H1 (cell line): ENCODE results near the gene CD99. TPM values are rescaled to one million over a fixed set of nuclear protein-coding genes. Genes with fewer than 3 reads are reported as not detected.

ENCODE experiments used
- CTCF ChIA-PET: fragments of 300-600 bp; sonication (Branson Sonifier 250); formaldehyde crosslinking; loops from one replicate; lab custom pipeline; 2021; ENCODE audit not compliant: partially characterized antibody; lab: Charles Lee
- POLR2A ChIA-PET: fragments of 300-600 bp; sonication (Branson Sonifier 250); formaldehyde crosslinking; loops from one replicate; lab custom pipeline; 2021; ENCODE audit warnings: inconsistent platforms; ENCODE audit not compliant: partially characterized antibody; lab: Charles Lee
- DNase-seq, 2 experiments: peaks; one replicate each; pipeline versions ENCODE4 v3.0.0 to v3.0.0-alpha.2; 2010 to 2022; ENCODE audit warnings: low spot score in 2 of 2, low read depth in 1 of 2, mixed read lengths in 1 of 2
- FAIRE-seq: peaks from 2 replicates; lab custom pipeline; 2011; peaks lifted over from hg19 to GRCh38; lab: Jason Lieb, UNC
- H2AFZ ChIP-seq: 2 replicates; pipeline ENCODE4 v1.8.1; 2012; ENCODE audit warnings: low read length, inconsistent platforms
- H2AK5ac ChIP-seq: 2 replicates; pipeline ENCODE4 v1.6.1; 2013; ENCODE audit warnings: low read depth, low read length
- H2BK120ac ChIP-seq: replicated peaks from 2 replicates; pipeline ENCODE3; 2013; ENCODE audit warnings: low read depth, low read length, inconsistent platforms
- H2BK12ac ChIP-seq: 2 replicates; pipeline ENCODE4 v1.6.1; 2013; ENCODE audit warnings: low read depth, low read length
- H2BK15ac ChIP-seq: 2 replicates; pipeline ENCODE4 v1.6.1; 2013; ENCODE audit warnings: low read length
- H2BK20ac ChIP-seq: 2 replicates; pipeline ENCODE4 v1.6.1; 2013; ENCODE audit warnings: low read length
- H2BK5ac ChIP-seq: 2 replicates; pipeline ENCODE4 v1.6.1; 2013; ENCODE audit warnings: low read depth, low read length
- H3K14ac ChIP-seq: 2 replicates; pipeline ENCODE4 v1.6.1; 2013; ENCODE audit warnings: inconsistent platforms; ENCODE audit not compliant: insufficient read length
- H3K18ac ChIP-seq: 2 replicates; pipeline ENCODE4 v1.6.1; 2013; ENCODE audit warnings: low read length; ENCODE audit errors: extremely low read depth
- H3K23ac ChIP-seq: 2 replicates; pipeline ENCODE4 v1.6.1; 2013; ENCODE audit warnings: inconsistent platforms; ENCODE audit not compliant: insufficient read length
- H3K23me2 ChIP-seq: 2 replicates; pipeline ENCODE4 v1.6.1; 2013; ENCODE audit warnings: low read depth, low read length
- H3K27ac ChIP-seq: 2 replicates; pipeline ENCODE4 v1.6.1; 2011; ENCODE audit warnings: low read depth, low read length, inconsistent platforms
- H3K27me3 ChIP-seq, 4 experiments: replicated peaks in 1 of 4; 1 replicate in 1 of 4; 2 replicates in 3 of 4; pipeline versions ENCODE4 v1.6.1 to v1.8.1; 2011 to 2013; ENCODE audit warnings: low read length in 3 of 4, mild to moderate bottlenecking in 3 of 4, inconsistent platforms in 2 of 4, mixed read lengths in 2 of 4, moderate library complexity in 1 of 4; ENCODE audit not compliant: control insufficient read depth in 3 of 4, insufficient read depth in 3 of 4; ENCODE audit errors: extremely low read depth in 1 of 4
- H3K36me3 ChIP-seq, 4 experiments: 2 replicates each; pipeline versions ENCODE4 v1.6.1 to v1.8.1; 2011 to 2013; ENCODE audit warnings: mild to moderate bottlenecking in 4 of 4, low read length in 3 of 4, moderate library complexity in 2 of 4, control low read depth in 1 of 4, inconsistent platforms in 1 of 4; ENCODE audit not compliant: insufficient read depth in 4 of 4, control insufficient read depth in 2 of 4
- H3K4ac ChIP-seq: replicated peaks from 2 replicates; pipeline ENCODE3; 2013; ENCODE audit warnings: low read length, low read depth, mixed read lengths, inconsistent platforms; ENCODE audit not compliant: insufficient read length
- H3K4me1 ChIP-seq, 4 experiments: replicated peaks in 1 of 4; 1 replicate in 1 of 4; 2 replicates in 3 of 4; pipeline versions ENCODE4 v1.6.1 to v1.8.1; 2011 to 2013; ENCODE audit warnings: low read length in 3 of 4, inconsistent platforms in 2 of 4, mixed read lengths in 1 of 4; ENCODE audit not compliant: insufficient read depth in 4 of 4, control insufficient read depth in 3 of 4
- H3K4me2 ChIP-seq, 2 experiments: 2 replicates each; pipeline versions ENCODE4 v1.6.1 to v1.8.1; 2011 to 2013; ENCODE audit warnings: low read depth in 2 of 2, low read length in 2 of 2, control low read depth in 1 of 2, inconsistent platforms in 1 of 2, mild to moderate bottlenecking in 1 of 2; ENCODE audit not compliant: insufficient read depth in 1 of 2
- H3K4me3 ChIP-seq, 4 experiments: fragments of 200-600, 300-600 bp in 1 of 4; sonication (generic), shearing (Covaris generic), sonication (Bioruptor Twin) in 1 of 4; 2 replicates each; pipeline versions ENCODE4 v1.5.1 to v1.8.1; 2011 to 2016; ENCODE audit warnings: low read length in 4 of 4, low read depth in 3 of 4, control low read depth in 2 of 4, inconsistent platforms in 2 of 4, mild to moderate bottlenecking in 2 of 4, mixed read lengths in 1 of 4, moderate library complexity in 1 of 4; ENCODE audit not compliant: insufficient read depth in 2 of 4; ENCODE audit errors: extremely low read depth in 1 of 4
- H3K56ac ChIP-seq: replicated peaks from 2 replicates; pipeline ENCODE3; 2013; ENCODE audit warnings: low read depth, mild to moderate bottlenecking, mixed read lengths, low read length, inconsistent platforms; ENCODE audit not compliant: insufficient read length
- H3K79me1 ChIP-seq: 2 replicates; pipeline ENCODE4 v1.6.1; 2013; ENCODE audit warnings: low read depth, low read length, control low read depth
- H3K79me2 ChIP-seq, 2 experiments: 2 replicates each; pipeline versions ENCODE4 v1.6.1 to v1.8.1; 2012 to 2013; ENCODE audit warnings: low read length in 2 of 2, mild to moderate bottlenecking in 2 of 2, inconsistent platforms in 1 of 2; ENCODE audit not compliant: insufficient read depth in 2 of 2, control insufficient read depth in 1 of 2
- H3K9ac ChIP-seq, 4 experiments: replicated peaks in 1 of 4; 1 replicate in 1 of 4; 2 replicates in 3 of 4; pipeline versions ENCODE4 v1.6.1 to v1.8.1; 2011 to 2013; ENCODE audit warnings: low read depth in 3 of 4, low read length in 3 of 4, control low read depth in 2 of 4, mild to moderate bottlenecking in 2 of 4, moderate library complexity in 2 of 4, inconsistent platforms in 1 of 4; ENCODE audit errors: extremely low read depth in 1 of 4
- H3K9me3 ChIP-seq, 2 experiments: 2 replicates each; pipeline versions ENCODE4 v1.6.1 to v1.8.1; 2012 to 2013; ENCODE audit warnings: mild to moderate bottlenecking in 2 of 2, moderate library complexity in 2 of 2, control low read depth in 1 of 2, inconsistent platforms in 1 of 2, low read depth in 1 of 2, low read length in 1 of 2, mixed read lengths in 1 of 2; ENCODE audit not compliant: insufficient read depth in 2 of 2
- H4K20me1 ChIP-seq, 2 experiments: replicated peaks in 1 of 2; 2 replicates each; pipeline versions ENCODE3 to v1.8.1; 2011 to 2013; ENCODE audit warnings: inconsistent platforms in 2 of 2, low read length in 2 of 2, mild to moderate bottlenecking in 1 of 2; ENCODE audit not compliant: insufficient read depth in 2 of 2, control insufficient read depth in 1 of 2
- H4K5ac ChIP-seq: 2 replicates; pipeline ENCODE4 v1.6.1; 2013; ENCODE audit warnings: low read length, low read depth, mixed read lengths, inconsistent platforms; ENCODE audit not compliant: insufficient read length
- H4K8ac ChIP-seq: 2 replicates; pipeline ENCODE4 v1.8.0; 2013; ENCODE audit warnings: mild to moderate bottlenecking, moderate library complexity, low read length, inconsistent platforms; ENCODE audit not compliant: insufficient read depth; ENCODE audit errors: extremely low read depth
- H4K91ac ChIP-seq: replicated peaks from 2 replicates; pipeline ENCODE3; 2013; ENCODE audit warnings: low read length, mixed read lengths, inconsistent platforms; ENCODE audit not compliant: insufficient read length
- CEBPB ChIP-seq: IDR thresholded peaks from 2 replicates; pipeline ENCODE4 v1.6.1; 2012; ENCODE audit warnings: low read depth, low read length
- CTBP2 ChIP-seq: IDR thresholded peaks from 2 replicates; pipeline ENCODE4 v1.7.0; 2011; ENCODE audit warnings: borderline replicate concordance, mild to moderate bottlenecking, moderate library complexity, mixed read lengths, low read length; ENCODE audit not compliant: insufficient read depth, insufficient read length
- EGR1 ChIP-seq: IDR thresholded peaks from 2 replicates; pipeline ENCODE4 v1.6.1; 2011; ENCODE audit warnings: low read depth, low read length, borderline replicate concordance
- JUN ChIP-seq: IDR thresholded peaks from 2 replicates; pipeline ENCODE4 v1.6.1; 2011; ENCODE audit warnings: low read depth, mild to moderate bottlenecking, improper control_type of control experiment, low read length
- JUND ChIP-seq: IDR thresholded peaks from 2 replicates; pipeline ENCODE4 v1.6.1; 2011; ENCODE audit warnings: mild to moderate bottlenecking, improper control_type of control experiment, low read length
- PHF8 ChIP-seq: fragments of 200-600 bp; sonication (generic); conservative IDR thresholded peaks from 2 replicates; pipeline ENCODE4 v1.7.1; 2012; ENCODE audit warnings: low read depth, mild to moderate bottlenecking, inconsistent platforms, low read length, moderate library complexity
- RAD21 ChIP-seq, 2 experiments: IDR thresholded peaks in 1 of 2; conservative IDR thresholded peaks in 1 of 2; 2 replicates each; pipeline ENCODE4 v1.6.1; 2011; ENCODE audit warnings: low read depth in 2 of 2, low read length in 2 of 2, improper control_type of control experiment in 1 of 2, inconsistent platforms in 1 of 2, mild to moderate bottlenecking in 1 of 2, moderate library complexity in 1 of 2
- SAP30 ChIP-seq: fragments of 300-600 bp; sonication (generic); IDR thresholded peaks from 2 replicates; pipeline ENCODE4 v1.7.1; 2012; ENCODE audit warnings: low read length, moderate library complexity, mild to moderate bottlenecking, inconsistent platforms; ENCODE audit not compliant: insufficient read depth, insufficient replicate concordance
- SIN3A ChIP-seq, 2 experiments: IDR thresholded peaks in 1 of 2; conservative IDR thresholded peaks in 1 of 2; 2 replicates each; pipeline ENCODE4 v1.6.1; 2011 to 2012; ENCODE audit warnings: low read length in 2 of 2, improper control_type of control experiment in 1 of 2, low read depth in 1 of 2, mild to moderate bottlenecking in 1 of 2
- SP2 ChIP-seq: IDR thresholded peaks from 2 replicates; pipeline ENCODE4 v1.6.1; 2012; ENCODE audit warnings: mild to moderate bottlenecking, low read length, inconsistent platforms
- SP4 ChIP-seq: IDR thresholded peaks from 2 replicates; pipeline ENCODE4 v1.6.1; 2012; ENCODE audit warnings: low read length, inconsistent platforms
- TBP ChIP-seq: IDR thresholded peaks from 2 replicates; pipeline ENCODE4 v1.6.1; 2011; ENCODE audit warnings: low read depth, low read length, improper control_type of control experiment
- USF2 ChIP-seq: IDR thresholded peaks from 2 replicates; pipeline ENCODE4 v1.6.1; 2011; ENCODE audit warnings: low read length, improper control_type of control experiment
- WGBS, 2 experiments: shearing (Covaris generic) in 1 of 2; methylation state at CpG; one replicate each; pipeline versions ENCODE4 v1.1.6 to v1.1.7; 2013 to 2015; ENCODE audit warnings: low lambda C conversion rate in 2 of 2, mixed read lengths in 2 of 2, inconsistent platforms in 1 of 2, low coverage in 1 of 2, missing lambda C conversion rate in 1 of 2; ENCODE audit not compliant: insufficient replicate concordance in 2 of 2, insufficient coverage in 1 of 2, insufficient read length in 1 of 2; ENCODE audit errors: extremely low coverage in 1 of 2, missing lambda C conversion rate in 1 of 2; 5-methylcytosine and 5-hydroxymethylcytosine counted together
- polyA plus RNA-seq, 7 experiments: library from polyadenylated mRNA; depleted of rRNA in 3 of 7; stranded (reverse) in 5 of 7; unstranded in 2 of 7; fragments of >200 nt in 5 of 7; fragments of 200-250 nt in 2 of 7; gene quantifications; 1 replicate in 5 of 7; 2 replicates in 1 of 7; 4 replicates in 1 of 7; pipeline versions ENCODE4 v1.2.1 to v1.2.3, GENCODE V29; 2011 to 2013; ENCODE audit warnings: missing spikeins in 2 of 7, mixed read lengths in 2 of 7
- total RNA-seq: library from RNA; stranded (reverse); fragmentation: NEBNext Ultra II Directional; extraction: Animal tissue kit (Norgen Biotek cat#: 25700); gene quantifications from 2 replicates; pipeline ENCODE4 v1.2.1, GENCODE V29; 2021

Gene CD99
- total and polyA plus RNA-seq, 2 of the 8 experiments (the other 6 are each of a cell fraction or from before 2014, with no cell fraction given): 30.1 to 47.8 TPM

- FAIRE-seq (no peak), DNase-seq (no peak)
- CTCF ChIA-PET: no interaction called here
- Histone ChIP-seq H3K4me1 (no peaks in the 10 kb centered on the region), H2AK5ac (no peak overlapping the region), H3K4ac (no peak overlapping the region), H2BK15ac (no peak overlapping the region), H3K23me2 (no peaks in the 10 kb centered on the region), H3K56ac (no peak overlapping the region), H2BK5ac (no peak overlapping the region), H4K91ac (no peak overlapping the region), H3K9ac (no peak overlapping the region), H3K23ac (no peak overlapping the region), H2AFZ (no peak overlapping the region), H2BK120ac (no peak overlapping the region), H4K8ac (no peak overlapping the region), H3K79me1 (no peaks in the 10 kb centered on the region), H3K18ac (no peak overlapping the region), H3K4me3 (no peak overlapping the region), H3K9me3 (no peaks in the 10 kb centered on the region), H3K36me3 (no peaks in the 10 kb centered on the region), H2BK20ac (no peak overlapping the region), H4K20me1 (no peaks in the 10 kb centered on the region), H3K27ac (no peak overlapping the region), H3K79me2 (no peaks in the 10 kb centered on the region), H3K27me3 (no peaks in the 10 kb centered on the region), H3K4me2 (no peak overlapping the region), H2BK12ac (no peak overlapping the region), H3K14ac (no peak overlapping the region), H4K5ac (no peak overlapping the region)
- POLR2A ChIA-PET: no interaction called here
- 93% methylated on average over 10 of the region's 10 CpGs; no CpG with 5 or more reads in 1 of the 2 experiments for WGBS, 2 experiments
- no peak for TF ChIP-seq EGR1
- TF ChIP-seq JUN: no peak
- no peak for TF ChIP-seq SAP30
- no peak for TF ChIP-seq CTBP2
- no peak for TF ChIP-seq JUND
- TF ChIP-seq RAD21 (IDR thresholded peaks at IDR 0.05 in 1 of 2, conservative IDR thresholded peaks at IDR 0.05 in 1 of 2; ENCODE audit: low read depth in 2 of 2, low read length in 2 of 2): no peak
- TF ChIP-seq SIN3A (conservative IDR thresholded peaks at IDR 0.05 in 1 of 2, IDR thresholded peaks at IDR 0.05 in 1 of 2; ENCODE audit: low read depth in 1 of 2, low read length in 2 of 2): no peak
- TF ChIP-seq SP4: no peak
- TF ChIP-seq USF2: no peak
- no peak for TF ChIP-seq TBP
- TF ChIP-seq CEBPB: no peak
- TF ChIP-seq PHF8: no peak
- TF ChIP-seq SP2: no peak
Observed at GRCh38 chrX:2664502-2664901, 26.6 kb upstream of the CD99 start.
